Thyroid gland (tissue), 4 donors: ENCODE measurements around the gene EGFL8.

Source experiments
- POLR2A ChIP-seq, 2 donors: fragments of 450-650 bp; IDR thresholded peaks; one replicate each; pipeline ENCODE4 v1.6.1; 2017; ENCODE audit warnings: antibody characterized with exemption in 2 of 2, mild to moderate bottlenecking in 2 of 2, moderate library complexity in 1 of 2
- TF ChIP-seq, protein P1 (sequence below), 6 experiments: fragments of 200-600 bp in 3 of 6; fragments of 450-650 bp in 3 of 6; sonication (generic) in 3 of 6; IDR thresholded peaks; one replicate each; pipeline ENCODE4 v1.5.1; 2016 to 2019; ENCODE audit warnings: antibody characterized with exemption in 6 of 6, mild to moderate bottlenecking in 2 of 6, inconsistent platforms in 1 of 6, moderate library complexity in 1 of 6

GRCh38 chr6:32127409-32127716 is 37.0 kb upstream of the EGFL8 start:
- no peak for TF ChIP-seq POLR2A (IDR thresholded peaks at IDR 0.05)
- TF ChIP-seq, protein P1, sequence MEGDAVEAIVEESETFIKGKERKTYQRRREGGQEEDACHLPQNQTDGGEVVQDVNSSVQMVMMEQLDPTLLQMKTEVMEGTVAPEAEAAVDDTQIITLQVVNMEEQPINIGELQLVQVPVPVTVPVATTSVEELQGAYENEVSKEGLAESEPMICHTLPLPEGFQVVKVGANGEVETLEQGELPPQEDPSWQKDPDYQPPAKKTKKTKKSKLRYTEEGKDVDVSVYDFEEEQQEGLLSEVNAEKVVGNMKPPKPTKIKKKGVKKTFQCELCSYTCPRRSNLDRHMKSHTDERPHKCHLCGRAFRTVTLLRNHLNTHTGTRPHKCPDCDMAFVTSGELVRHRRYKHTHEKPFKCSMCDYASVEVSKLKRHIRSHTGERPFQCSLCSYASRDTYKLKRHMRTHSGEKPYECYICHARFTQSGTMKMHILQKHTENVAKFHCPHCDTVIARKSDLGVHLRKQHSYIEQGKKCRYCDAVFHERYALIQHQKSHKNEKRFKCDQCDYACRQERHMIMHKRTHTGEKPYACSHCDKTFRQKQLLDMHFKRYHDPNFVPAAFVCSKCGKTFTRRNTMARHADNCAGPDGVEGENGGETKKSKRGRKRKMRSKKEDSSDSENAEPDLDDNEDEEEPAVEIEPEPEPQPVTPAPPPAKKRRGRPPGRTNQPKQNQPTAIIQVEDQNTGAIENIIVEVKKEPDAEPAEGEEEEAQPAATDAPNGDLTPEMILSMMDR (IDR thresholded peaks at IDR 0.05) = no peak
